ENCODE measurements around the gene ZNF436.

GRCh38 chr1:23416964-23417363 lies 47.3 kb upstream of the ZNF436 start:
- TF ChIP-seq, protein P1, sequence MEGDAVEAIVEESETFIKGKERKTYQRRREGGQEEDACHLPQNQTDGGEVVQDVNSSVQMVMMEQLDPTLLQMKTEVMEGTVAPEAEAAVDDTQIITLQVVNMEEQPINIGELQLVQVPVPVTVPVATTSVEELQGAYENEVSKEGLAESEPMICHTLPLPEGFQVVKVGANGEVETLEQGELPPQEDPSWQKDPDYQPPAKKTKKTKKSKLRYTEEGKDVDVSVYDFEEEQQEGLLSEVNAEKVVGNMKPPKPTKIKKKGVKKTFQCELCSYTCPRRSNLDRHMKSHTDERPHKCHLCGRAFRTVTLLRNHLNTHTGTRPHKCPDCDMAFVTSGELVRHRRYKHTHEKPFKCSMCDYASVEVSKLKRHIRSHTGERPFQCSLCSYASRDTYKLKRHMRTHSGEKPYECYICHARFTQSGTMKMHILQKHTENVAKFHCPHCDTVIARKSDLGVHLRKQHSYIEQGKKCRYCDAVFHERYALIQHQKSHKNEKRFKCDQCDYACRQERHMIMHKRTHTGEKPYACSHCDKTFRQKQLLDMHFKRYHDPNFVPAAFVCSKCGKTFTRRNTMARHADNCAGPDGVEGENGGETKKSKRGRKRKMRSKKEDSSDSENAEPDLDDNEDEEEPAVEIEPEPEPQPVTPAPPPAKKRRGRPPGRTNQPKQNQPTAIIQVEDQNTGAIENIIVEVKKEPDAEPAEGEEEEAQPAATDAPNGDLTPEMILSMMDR (IDR thresholded peaks at IDR 0.05; ENCODE audit: low read length) = no peak
- no peak for TF ChIP-seq EZH2 (IDR thresholded peaks at IDR 0.05; ENCODE audit: borderline replicate concordance, low read length)

All from OCI-LY1 (cell line).